Left renal pelvis (tissue), 4 donors: Measurements from ENCODE around the gene SDHAF3. TPM values are rescaled to one million over a fixed set of nuclear protein-coding genes. Genes with fewer than 3 reads are reported as not detected.
"Not testable (repeated sequence)": the region's sequence is repeated elsewhere in the genome, so short reads cannot be mapped to it uniquely, and the experiment has no call there.

Source experiments
- DNase-seq, 4 donors: peaks; one replicate each; pipeline ENCODE4 v3.0.0-alpha.2; 2013; ENCODE audit warnings: low read depth in 4 of 4, low spot score in 3 of 4
- polyA plus RNA-seq, 4 donors: library from polyadenylated mRNA; unstranded; fragments of 120-200 nt; gene quantifications; one replicate each; pipeline ENCODE4 v1.2.1, GENCODE V29; 2013; ENCODE audit not compliant: insufficient read length in 4 of 4

The SDHAF3 gene
- polyA plus RNA-seq: 10 to 100 TPM; 30.5 to 56.4 (median 43.7) TPM

- peak; percentile 91 to 95 (median 93) for DNase-seq
Measured at GRCh38 chr7:97117372-97118188, at the start of gene SDHAF3. SDHAF3 (plus strand) TSS chr7:97117698; CDS start chr7:97117724, 26 bp downstream.

GRCh38 chr7:97072025-97072424, 45.5 kb upstream of the SDHAF3 start:
- not testable (repeated sequence) for DNase-seq

- DNase-seq: no peak
Measured at GRCh38 chr7:97075928-97076327, 41.6 kb upstream of the SDHAF3 start.

- DNase-seq: no peak
Measured at GRCh38 chr7:97078023-97078969, 39.2 kb upstream of the SDHAF3 start.

- no peak for DNase-seq
Measured at GRCh38 chr7:97079300-97079699, 38.2 kb upstream of the SDHAF3 start.

GRCh38 chr7:97081521-97082300, 35.8 kb upstream of the SDHAF3 start:
- no peak for DNase-seq

- no peak for DNase-seq
Measured at GRCh38 chr7:97088364-97088763, 29.1 kb upstream of the SDHAF3 start.

- no peak for DNase-seq
Measured at GRCh38 chr7:97089771-97090170, 27.7 kb upstream of the SDHAF3 start.

GRCh38 chr7:97090761-97091353, 26.6 kb upstream of the SDHAF3 start:
- no peak for DNase-seq

GRCh38 chr7:97094284-97094930, 23.1 kb upstream of the SDHAF3 start:
- DNase-seq: no peak

GRCh38 chr7:97096037-97096436, 21.5 kb upstream of the SDHAF3 start:
- DNase-seq: no peak

GRCh38 chr7:97096661-97097060, 20.8 kb upstream of the SDHAF3 start:
- DNase-seq: no peak

- DNase-seq: peak in 3 of 4 donors; percentile 55 to 65 (median 63)
Measured at GRCh38 chr7:97104719-97105238, 12.7 kb upstream of the SDHAF3 start.

GRCh38 chr7:97107192-97107800, 10.2 kb upstream of the SDHAF3 start:
- no peak for DNase-seq

- DNase-seq: no peak
Measured at GRCh38 chr7:97116308-97116707, 1.2 kb upstream of the SDHAF3 start.

GRCh38 chr7:97117035-97117371, 495 bp upstream of the SDHAF3 start:
- DNase-seq: no peak

GRCh38 chr7:97118306-97118917, 914 bp downstream of the SDHAF3 start:
- no peak for DNase-seq

GRCh38 chr7:97119747-97120146, 2.2 kb downstream of the SDHAF3 start:
- DNase-seq: no peak
